LoVo (cell line): ENCODE measurements around the gene RER1.

Source experiments
- DNase-seq: peaks from one replicate; pipeline ENCODE4 v3.0.0-alpha.2; 2016; ENCODE audit warnings: low spot score

Gene RER1

GRCh38 chr1:2407991-2408275, 16.3 kb downstream of the RER1 start:
- no peak for DNase-seq

- DNase-seq, result no peak
Observed at GRCh38 chr1:2408456-2408855, 16.8 kb downstream of the RER1 start.

DNA sequence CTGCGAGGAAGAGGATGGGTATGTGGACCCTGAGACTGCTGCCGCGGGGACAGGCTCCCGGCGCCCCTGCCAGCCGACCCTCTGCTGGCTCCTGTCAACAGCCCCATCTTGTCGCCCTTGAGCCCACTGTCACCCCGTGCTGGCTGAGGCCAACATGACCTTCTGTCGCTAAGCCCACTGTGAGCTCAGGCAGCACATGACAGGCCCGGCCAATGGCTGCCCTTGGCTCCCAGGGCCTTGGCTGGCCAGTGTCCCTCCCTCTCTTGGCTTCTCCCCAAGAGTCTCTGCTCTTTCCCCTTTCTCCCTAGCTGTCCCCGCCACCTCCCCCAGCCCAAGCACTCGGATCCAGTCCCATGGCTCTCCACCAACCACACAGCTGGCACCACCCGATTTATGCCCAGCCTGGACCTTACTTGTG, 17.2 kb downstream of the RER1 start:
- no peak for DNase-seq

- DNase-seq, result no peak
Observed at GRCh38 chr1:2409745-2410144, 18.1 kb downstream of the RER1 start.

DNA sequence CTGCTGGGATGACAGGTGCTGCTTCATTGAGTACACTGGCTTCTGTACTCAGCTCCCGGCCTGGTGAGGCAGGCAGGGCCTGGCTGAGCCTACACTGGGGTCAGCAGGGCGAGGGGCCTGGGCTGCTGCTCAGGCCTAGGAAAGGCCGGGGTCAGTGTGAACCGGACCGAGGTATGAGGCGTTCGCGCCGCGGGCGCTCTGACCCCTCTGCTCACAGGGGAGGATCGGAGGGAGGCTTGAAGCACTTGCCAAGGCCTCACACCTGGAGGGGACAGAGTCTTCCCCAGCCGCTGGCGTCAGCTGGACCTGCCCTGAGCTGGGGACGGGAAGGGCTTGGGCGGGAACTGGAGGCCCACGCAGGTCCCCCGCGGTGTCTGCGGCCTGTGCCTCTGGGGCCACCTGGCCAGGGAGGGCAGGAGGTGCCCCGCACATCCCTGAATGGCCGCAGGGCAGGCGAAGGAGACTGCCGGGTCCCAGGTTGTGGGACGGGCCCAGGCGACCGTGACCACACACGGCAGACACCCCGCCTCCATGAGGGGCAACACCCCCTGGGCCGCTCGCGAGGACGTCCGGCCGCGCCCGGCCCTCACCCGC, 20.3 kb downstream of the RER1 start:
- DNase-seq, result peak; percentile 36

- peak; percentile 95 for DNase-seq
Observed at GRCh38 chr1:2412395-2412772, 20.7 kb downstream of the RER1 start, which contains the start of gene PEX10. Gene PEX10, minus strand, starts transcription at chr1:2412564. Its CDS starts 62 bp downstream, at chr1:2412502.

DNA sequence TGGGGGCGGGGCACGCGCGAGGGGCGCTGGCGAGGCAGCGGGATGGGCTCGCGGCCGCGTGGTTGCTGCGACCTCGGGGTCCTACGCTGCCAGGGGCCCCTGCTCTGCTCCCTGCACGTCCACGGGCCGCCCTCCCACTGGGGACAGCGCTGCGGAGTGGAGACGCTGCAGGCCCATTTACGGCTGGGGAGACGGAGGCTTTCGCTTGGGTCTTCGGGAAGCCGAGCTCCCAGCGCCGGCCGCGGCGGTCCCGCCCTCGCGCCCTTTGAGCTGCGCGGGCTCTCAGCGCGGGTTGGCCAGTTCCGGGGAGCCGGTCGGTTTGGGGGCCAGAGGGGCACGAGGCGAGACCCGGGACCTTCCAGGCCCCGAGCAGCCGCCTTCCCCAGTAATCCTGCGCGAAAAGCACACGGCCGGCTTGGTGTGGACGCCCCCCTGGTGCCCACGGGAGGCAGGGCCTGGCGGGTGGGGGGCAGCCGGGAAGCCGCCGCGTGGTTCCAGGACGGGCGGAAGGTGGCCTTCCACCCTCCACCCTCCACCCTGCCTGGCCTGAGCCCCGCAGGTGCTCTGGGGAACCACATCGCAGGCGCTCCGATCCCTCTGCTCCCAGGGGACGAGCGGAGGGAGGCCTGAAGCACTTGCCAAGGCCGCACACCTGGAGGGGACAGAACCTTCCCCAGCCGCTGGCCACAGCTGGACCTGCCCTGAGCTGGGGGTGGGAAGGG, 21.3 kb downstream of the RER1 start:
- DNase-seq, result peak; percentile 59

DNA sequence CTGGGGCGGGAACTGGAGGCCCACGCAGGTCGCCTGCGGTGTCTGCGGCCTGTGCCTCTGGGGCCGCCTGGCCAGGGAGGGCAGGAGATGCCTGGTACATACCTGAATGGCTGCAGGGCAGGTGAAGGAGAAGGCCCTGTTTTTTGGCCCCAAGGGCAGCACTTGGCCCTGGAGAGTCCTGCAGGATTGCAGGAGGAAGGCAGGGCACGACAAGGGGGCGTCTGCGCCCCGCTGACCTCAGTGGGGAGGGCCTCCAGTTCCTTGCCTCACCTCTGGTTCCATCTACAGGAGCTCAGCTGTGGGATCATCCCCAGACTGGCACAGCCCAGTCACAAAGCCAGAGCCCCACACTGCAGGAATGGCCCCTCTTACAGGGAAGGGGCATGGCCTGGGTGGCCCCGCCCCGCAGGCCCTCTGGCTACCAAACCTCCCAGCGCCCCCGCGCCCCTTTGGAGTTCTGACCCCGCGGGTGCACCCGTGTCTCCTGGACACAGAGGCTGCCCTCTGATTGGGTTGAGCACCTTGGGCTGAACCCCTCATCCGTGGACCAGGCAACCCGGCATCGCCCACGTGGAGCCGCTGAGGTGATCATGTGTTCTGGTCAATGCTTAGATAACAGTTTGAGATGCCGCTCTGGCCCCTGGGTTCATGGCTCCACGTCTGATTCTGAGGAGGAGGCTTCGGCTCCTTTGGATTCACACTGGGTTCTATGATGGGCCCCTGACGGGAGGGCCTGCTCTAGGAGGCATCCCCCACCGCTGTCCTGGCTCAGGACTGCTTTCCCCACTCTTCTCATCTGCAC, 22.1 kb downstream of the RER1 start:
- peak; percentile 24 for DNase-seq

- DNase-seq, result peak; percentile 74
Observed at GRCh38 chr1:2414297-2414958, 22.8 kb downstream of the RER1 start.

DNA sequence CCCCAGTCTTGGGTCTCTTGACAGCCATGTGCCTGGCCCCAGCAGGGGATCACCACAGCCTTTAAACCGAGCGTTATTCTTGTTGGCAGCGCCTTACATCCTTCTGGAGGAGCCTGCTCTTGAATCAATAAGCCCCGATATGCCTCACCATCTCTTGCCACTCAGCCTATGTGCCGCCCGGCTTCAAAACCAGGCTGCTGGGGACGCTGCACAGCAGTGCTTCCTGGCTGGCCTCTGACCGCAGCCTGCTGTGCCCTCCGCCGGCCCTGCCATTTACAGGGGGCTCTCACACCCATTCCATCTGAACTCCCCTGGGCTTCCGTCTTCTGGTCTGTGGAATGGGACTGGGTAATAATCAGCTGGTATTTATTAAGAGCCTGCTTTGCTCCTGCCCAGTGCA, 23.7 kb downstream of the RER1 start:
- no peak for DNase-seq

DNA sequence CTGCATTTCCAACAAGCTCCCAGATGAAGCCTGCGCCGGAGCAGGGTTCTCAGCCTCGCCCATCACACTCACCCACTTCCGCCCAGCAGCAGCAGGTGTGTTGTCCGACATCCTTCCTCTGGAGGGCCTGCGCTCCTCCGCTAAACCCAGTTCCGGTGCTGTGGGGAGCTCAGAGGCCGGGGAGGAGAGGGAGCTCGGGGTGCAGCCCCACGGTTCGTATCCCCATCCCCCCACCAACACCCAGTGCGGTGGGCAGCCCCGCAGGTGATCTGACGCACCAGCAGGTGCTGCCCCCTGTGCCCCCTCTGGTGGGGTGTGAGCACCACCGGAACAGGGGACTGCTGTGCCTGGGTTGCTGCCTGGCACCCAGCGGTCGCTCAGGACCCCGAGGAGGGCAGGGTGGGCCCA, 24.2 kb downstream of the RER1 start:
- no peak for DNase-seq

GRCh38 chr1:2416403-2416802, 24.8 kb downstream of the RER1 start:
- DNase-seq, result no peak

- DNase-seq, result no peak
Observed at GRCh38 chr1:2417083-2417832, 25.6 kb downstream of the RER1 start.

DNA sequence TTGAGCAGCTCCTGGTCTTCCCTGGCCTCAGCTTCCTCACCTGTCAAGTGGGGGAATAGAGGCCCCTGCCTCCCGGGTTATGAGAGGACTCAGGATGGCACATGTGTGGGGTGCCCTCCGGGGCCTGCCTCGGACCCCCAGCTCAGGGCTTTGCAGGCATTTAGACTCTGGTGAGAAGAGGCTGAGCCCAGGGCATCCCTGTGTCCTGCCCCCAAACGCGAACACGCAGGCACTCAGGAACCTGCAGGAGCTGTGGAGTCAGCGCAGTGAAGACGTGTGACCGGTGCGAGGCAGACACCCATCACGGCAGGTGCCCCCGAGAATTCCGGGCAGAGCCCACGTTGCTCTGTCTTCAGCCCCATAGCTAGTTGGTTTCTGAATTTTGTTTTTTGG, 26.2 kb downstream of the RER1 start:
- DNase-seq, result no peak

DNA sequence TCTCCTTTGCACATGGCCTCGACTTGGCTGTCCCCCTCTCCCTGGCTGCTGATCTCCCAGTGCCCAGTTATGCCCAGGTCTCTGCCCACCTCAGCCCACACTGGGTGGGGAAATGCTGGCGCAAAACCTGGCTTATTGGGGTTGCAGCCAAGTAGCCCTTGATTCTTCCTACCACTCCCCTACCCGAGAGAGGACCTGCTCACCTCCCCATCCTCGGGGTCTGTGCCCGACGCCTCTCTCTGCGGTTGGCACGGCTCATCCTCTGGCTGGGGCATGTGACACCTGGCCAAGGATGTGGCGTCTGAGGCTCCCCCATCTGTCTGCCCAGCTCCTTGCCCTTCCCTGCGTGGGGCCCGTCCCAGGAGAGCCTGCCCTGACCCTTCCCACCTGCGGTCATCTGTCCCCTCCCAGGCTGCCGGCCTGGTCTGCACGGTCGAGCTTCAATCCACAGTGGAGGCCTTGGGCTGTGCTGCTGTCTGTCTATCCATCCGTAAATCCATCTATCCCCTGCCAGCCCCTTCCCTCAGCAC, 27.2 kb downstream of the RER1 start:
- no peak for DNase-seq

- DNase-seq, result no peak
Observed at GRCh38 chr1:2419416-2419815, 27.8 kb downstream of the RER1 start.

GRCh38 chr1:2422523-2422922, 30.9 kb downstream of the RER1 start:
- no peak for DNase-seq

- no peak for DNase-seq
Observed at GRCh38 chr1:2425892-2426291, 34.3 kb downstream of the RER1 start.

GRCh38 chr1:2426540-2426939, 34.9 kb downstream of the RER1 start:
- DNase-seq, result no peak

DNA sequence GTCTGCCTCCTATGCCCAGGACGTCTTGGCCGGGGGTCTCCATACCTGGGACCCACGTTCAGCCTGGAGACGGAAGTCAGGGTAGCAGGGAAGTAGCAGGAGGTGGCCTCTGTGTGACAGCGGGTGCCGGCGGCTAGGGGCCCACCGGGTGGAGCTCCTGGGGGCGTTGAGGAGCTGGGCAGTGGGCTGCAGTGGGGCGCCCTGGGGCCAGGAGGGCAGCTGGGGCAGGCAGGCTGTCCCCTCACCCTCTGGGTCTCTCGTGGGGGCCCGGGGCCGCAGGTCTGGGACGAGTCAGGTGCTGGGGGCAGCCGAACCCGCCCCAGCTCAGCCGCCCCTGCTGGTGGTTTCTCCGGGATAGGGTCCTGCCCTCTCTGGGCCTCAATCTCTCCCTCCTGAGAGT, 35.4 kb downstream of the RER1 start:
- no peak for DNase-seq

DNA sequence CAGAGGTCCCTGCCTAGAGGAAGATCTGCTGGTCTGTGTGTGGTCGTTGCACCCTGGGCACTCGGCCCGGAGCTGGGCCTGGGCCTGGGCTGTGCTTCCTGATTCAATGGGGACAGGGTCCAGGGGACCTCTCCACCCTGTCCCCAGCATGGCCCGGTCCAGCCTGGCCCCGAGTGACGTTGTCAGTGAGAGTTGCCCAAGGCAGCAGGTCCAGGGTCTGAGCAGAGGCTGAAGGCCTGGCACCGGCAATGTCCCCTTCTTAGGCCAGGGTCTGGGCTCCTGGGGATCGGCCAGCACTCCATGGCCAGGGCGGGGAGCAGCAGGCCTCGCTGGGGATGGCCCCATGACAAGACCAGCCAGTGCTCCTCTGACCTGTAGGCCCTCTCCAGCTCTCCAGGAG, 36.3 kb downstream of the RER1 start:
- DNase-seq, result no peak

- no peak for DNase-seq
Observed at GRCh38 chr1:2428490-2428889, 36.8 kb downstream of the RER1 start.
